ENCODE measurements around the gene ADNP2. TPM values are rescaled to one million over a fixed set of nuclear protein-coding genes. Genes with fewer than 3 reads are reported as not detected.

ADNP2 gene
- polyA plus RNA-seq, 3 donors = 20.7 to 26.3 (median 26.1) TPM

GRCh38 chr18:80168346-80168745 lies 59.3 kb downstream of the ADNP2 start:
- DNase-seq = no peak

- no peak for DNase-seq
Observed at GRCh38 chr18:80168982-80169381, 59.9 kb downstream of the ADNP2 start.

- DNase-seq = no peak
Observed at GRCh38 chr18:80169607-80170006, 60.5 kb downstream of the ADNP2 start.

GRCh38 chr18:80170395-80171053 lies 61.5 kb downstream of the ADNP2 start:
- no peak for DNase-seq

- DNase-seq = no peak
Observed at GRCh38 chr18:80171054-80171872, 62.2 kb downstream of the ADNP2 start.

- no peak for DNase-seq
Observed at GRCh38 chr18:80172056-80172455, 63.0 kb downstream of the ADNP2 start.

GRCh38 chr18:80173060-80173459 lies 64.0 kb downstream of the ADNP2 start:
- no peak for DNase-seq

GRCh38 chr18:80175451-80176204 lies 66.6 kb downstream of the ADNP2 start:
- DNase-seq = no peak

GRCh38 chr18:80176334-80177073 lies 67.4 kb downstream of the ADNP2 start:
- DNase-seq = peak; percentile 38

GRCh38 chr18:80177128-80177527 lies 68.1 kb downstream of the ADNP2 start:
- no peak for DNase-seq

- DNase-seq = no peak
Observed at GRCh38 chr18:80178935-80179818, 70.1 kb downstream of the ADNP2 start.

GRCh38 chr18:80179857-80180558 lies 70.9 kb downstream of the ADNP2 start:
- DNase-seq = no peak

- no peak for DNase-seq
Observed at GRCh38 chr18:80180778-80181564, 71.9 kb downstream of the ADNP2 start.

GRCh38 chr18:80181642-80182461 lies 72.8 kb downstream of the ADNP2 start:
- DNase-seq = no peak

- DNase-seq = no peak
Observed at GRCh38 chr18:80182855-80183254, 73.8 kb downstream of the ADNP2 start.

- no peak for DNase-seq
Observed at GRCh38 chr18:80183273-80184050, 74.4 kb downstream of the ADNP2 start.

GRCh38 chr18:80184243-80184772 lies 75.2 kb downstream of the ADNP2 start:
- no peak for DNase-seq

Measured in renal pelvis (tissue), 4 donors.